ENCODE measurements around the gene FBXL13.
"Not testable (repeated sequence)": the region's sequence is repeated elsewhere in the genome, so short reads cannot be mapped to it uniquely, and the experiment has no call there.

Gene FBXL13

GRCh38 chr7:103003004-103003403 is 71.6 kb downstream of the FBXL13 start:
- in situ Hi-C loops (cut with MboI; ENCODE audit: low sequenced_read_pairs, unreplicated experiment): no loop called here
- TF ChIP-seq, protein P1, sequence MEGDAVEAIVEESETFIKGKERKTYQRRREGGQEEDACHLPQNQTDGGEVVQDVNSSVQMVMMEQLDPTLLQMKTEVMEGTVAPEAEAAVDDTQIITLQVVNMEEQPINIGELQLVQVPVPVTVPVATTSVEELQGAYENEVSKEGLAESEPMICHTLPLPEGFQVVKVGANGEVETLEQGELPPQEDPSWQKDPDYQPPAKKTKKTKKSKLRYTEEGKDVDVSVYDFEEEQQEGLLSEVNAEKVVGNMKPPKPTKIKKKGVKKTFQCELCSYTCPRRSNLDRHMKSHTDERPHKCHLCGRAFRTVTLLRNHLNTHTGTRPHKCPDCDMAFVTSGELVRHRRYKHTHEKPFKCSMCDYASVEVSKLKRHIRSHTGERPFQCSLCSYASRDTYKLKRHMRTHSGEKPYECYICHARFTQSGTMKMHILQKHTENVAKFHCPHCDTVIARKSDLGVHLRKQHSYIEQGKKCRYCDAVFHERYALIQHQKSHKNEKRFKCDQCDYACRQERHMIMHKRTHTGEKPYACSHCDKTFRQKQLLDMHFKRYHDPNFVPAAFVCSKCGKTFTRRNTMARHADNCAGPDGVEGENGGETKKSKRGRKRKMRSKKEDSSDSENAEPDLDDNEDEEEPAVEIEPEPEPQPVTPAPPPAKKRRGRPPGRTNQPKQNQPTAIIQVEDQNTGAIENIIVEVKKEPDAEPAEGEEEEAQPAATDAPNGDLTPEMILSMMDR (IDR thresholded peaks at IDR 0.05; ENCODE audit: borderline replicate concordance, control extremely low read depth, extremely low read depth, insufficient read depth, missing control alignments): no peak
- no peak for DNase-seq (ENCODE audit: low spot score)

- no peak for DNase-seq (ENCODE audit: low spot score)
- in situ Hi-C loops (cut with MboI; ENCODE audit: low sequenced_read_pairs, unreplicated experiment): no loop called here
- TF ChIP-seq, protein P1 (IDR thresholded peaks at IDR 0.05; ENCODE audit: borderline replicate concordance, control extremely low read depth, extremely low read depth, insufficient read depth, missing control alignments): no peak
Observed at GRCh38 chr7:103001210-103001609, 73.4 kb downstream of the FBXL13 start.

DNA sequence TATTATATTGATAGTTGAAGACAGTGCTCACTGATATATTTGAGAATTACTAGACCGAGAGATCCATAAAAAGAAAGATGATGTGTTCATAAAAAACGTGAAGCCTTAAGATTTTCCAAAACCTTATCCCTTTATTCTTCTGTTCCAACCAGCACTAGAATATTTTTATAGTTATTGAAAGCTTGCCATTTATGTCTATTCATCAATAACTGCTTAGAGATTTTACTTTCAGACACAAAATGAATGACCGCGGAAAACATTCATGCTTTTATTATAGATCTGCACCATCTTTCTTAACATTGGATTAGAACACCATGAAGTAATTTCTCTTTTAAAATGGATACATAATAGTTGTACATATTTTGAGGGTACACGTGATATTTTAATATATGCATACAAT is 77.6 kb downstream of the FBXL13 start:
- in situ Hi-C loops (cut with MboI; ENCODE audit: low sequenced_read_pairs, unreplicated experiment): no loop called here
- DNase-seq (ENCODE audit: low spot score): no peak
- TF ChIP-seq, protein P1 (IDR thresholded peaks at IDR 0.05; ENCODE audit: borderline replicate concordance, control extremely low read depth, extremely low read depth, insufficient read depth, missing control alignments): no peak

DNA sequence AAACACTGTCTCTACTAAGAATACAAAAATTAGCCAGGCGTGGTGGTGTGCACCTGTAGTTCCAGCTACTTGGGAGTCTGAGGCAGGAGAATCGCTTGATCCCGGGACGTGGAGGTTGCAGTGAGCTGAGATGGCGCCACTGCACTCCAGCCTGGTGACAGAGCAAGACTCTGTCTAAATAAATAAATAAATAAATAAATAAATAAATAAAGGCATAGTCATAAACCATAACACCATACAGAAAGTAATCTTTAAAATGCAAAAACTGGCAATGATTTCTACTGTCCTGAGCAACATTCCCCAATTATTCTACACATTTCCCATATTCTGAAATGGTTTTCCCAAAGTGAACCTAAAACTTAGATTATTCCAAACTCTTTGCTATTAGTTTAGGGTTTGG is 79.0 kb downstream of the FBXL13 start:
- in situ Hi-C loops (cut with MboI; ENCODE audit: low sequenced_read_pairs, unreplicated experiment); DNase-seq (ENCODE audit: low spot score): not testable (repeated sequence)

DNA sequence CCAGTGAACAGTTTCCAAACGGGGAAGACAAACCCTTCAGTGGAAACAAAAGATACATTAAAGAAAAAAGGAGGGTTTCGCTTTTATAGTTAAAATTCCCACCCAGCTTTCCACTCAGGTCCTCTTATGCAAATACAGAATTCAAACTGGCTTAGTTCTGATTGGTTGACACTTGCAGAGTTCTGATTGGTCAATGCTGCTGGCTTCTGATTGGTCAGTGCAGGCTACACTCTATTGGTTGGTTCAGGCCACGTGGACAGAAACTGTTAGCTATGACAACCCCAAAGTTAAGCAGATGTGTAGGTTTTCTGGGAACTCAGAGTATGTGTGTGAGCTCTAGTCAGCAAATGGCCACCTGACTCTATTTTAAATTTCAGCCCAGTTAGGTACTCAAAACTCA is 80.0 kb downstream of the FBXL13 start:
- TF ChIP-seq, protein P1 (IDR thresholded peaks at IDR 0.05; ENCODE audit: borderline replicate concordance, control extremely low read depth, extremely low read depth, insufficient read depth, missing control alignments): no peak
- no peak for DNase-seq (ENCODE audit: low spot score)
- in situ Hi-C loops (cut with MboI; ENCODE audit: low sequenced_read_pairs, unreplicated experiment): no loop called here

GRCh38 chr7:102993718-102994029 is 80.9 kb downstream of the FBXL13 start:
- TF ChIP-seq, protein P1 (IDR thresholded peaks at IDR 0.05; ENCODE audit: borderline replicate concordance, control extremely low read depth, extremely low read depth, insufficient read depth, missing control alignments): no peak
- in situ Hi-C loops (cut with MboI; ENCODE audit: low sequenced_read_pairs, unreplicated experiment): no loop called here
- DNase-seq (ENCODE audit: low spot score): no peak

- DNase-seq (ENCODE audit: low spot score): no peak
- TF ChIP-seq, protein P1 (IDR thresholded peaks at IDR 0.05; ENCODE audit: borderline replicate concordance, control extremely low read depth, extremely low read depth, insufficient read depth, missing control alignments): no peak
- in situ Hi-C loops (cut with MboI; ENCODE audit: low sequenced_read_pairs, unreplicated experiment): no loop called here
Observed at GRCh38 chr7:102992938-102993717, 81.5 kb downstream of the FBXL13 start.
